Limb (tissue), 2 donors: ENCODE data around the gene REEP6.
A peak's percentile ranks its signal among the peaks of the same experiment; 100 is the strongest.
"Not testable (repeated sequence)": the region's sequence is repeated elsewhere in the genome, so short reads cannot be mapped to it uniquely, and the experiment has no call there.

Experiments
- DNase-seq, 2 donors: peaks; one replicate each; pipeline ENCODE4 v3.0.0-alpha.2; 2016; ENCODE audit errors: extremely low spot score in 2 of 2

The REEP6 gene

DNA sequence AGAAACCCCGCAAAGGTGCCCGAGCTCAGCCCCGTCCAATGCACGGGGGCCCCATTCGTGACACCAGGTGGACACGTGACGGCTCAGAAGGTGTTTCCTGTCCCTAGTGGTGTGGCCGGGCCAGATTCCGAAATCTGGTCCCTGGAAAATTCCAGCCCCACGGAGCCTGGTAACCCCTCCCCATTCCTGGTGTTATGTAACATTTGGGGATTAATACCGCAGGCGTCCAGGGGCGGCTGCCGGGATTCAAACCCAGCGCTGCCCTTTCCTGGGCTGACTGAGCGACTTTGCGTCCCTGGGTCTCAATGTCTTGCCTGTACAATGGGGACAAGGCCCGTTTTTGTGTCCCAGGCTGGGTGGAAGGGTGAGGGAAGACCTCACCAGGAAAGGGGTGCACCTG, 31.9 kb downstream of the REEP6 start:
- no peak for DNase-seq

DNA sequence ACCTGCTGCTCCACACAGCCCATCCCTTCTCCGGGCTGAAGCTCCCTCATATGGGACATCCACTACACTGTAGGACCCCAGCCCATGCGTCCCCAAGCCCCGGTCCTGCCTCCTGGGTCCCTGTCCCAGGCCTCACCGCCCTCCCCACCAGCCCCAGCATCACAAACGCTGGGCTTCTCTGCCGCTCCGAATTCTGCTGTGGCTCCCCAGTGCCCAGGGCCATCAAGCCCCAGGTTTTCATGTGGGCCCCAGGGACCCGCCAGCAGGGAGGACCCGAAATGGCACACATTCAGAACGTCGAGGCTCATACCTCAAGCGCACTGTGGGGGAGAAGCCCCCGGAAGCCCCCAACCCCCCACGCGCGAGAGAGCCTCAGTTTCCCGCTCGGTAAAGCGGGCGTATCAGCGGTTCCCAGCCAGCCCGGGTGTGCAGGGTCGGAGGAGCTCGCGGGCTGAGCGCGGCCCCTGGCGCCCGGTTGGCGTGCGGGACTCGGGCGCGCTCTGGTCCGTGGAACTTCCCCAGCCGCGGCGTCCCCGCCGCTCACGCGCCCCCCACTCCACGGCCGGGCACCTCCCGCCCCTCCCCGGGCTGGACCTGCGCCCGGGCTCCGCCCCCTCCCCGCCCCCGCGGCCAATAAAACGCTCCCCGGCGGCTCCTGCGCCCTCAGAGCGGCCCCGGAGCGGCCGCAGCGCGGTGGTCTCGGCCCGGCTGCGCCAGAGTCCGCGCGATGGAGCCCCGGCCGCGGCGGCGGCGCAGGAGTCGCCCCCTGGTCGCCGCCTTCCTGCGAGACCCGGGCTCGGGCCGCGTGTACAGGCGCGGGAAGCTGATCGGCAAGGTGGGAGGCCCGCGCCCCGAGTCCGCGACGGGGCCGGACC, 32.7 kb downstream of the REEP6 start, which contains the start of gene PLK5:
Gene PLK5 (plus strand): TSS at position 666 of the 875 bp plus-strand sequence. CDS start 2,920 bp downstream, outside the sequence.
- DNase-seq: no peak

DNA sequence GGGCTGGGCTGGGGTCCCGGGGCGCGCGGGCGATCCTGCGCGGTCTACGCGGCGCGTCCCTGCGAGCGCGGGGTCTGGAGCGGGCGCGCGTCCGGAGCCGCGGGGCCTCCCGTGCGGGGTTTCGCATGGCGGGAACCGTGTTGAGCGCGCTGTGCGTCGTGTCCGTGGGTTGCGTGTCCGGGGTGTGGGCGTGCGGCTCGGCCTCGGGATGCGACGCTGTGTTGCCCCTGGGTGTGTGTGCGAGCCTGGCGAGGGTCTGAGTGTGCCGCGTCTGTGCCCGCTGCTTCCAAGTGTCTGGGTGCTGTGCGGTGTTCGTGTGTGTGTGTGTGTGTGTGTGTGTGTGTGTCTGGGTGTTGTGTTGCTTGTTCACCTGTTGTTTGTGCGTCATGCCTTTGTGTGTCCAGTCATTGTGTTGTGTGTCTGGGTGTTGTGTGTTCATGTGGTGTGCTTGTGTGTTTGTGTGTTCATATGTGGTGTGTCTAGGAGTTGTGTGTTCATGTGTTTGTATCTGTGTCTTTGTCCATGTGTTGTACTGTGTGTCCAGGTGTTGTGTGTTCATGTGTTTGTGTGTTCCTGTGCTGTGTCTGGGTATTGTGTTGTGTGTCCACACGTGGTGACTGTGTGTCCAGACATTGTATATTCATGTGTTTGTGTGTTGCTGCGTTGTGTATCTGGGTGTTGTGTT, 33.4 kb downstream of the REEP6 start:
- DNase-seq: no peak

DNA sequence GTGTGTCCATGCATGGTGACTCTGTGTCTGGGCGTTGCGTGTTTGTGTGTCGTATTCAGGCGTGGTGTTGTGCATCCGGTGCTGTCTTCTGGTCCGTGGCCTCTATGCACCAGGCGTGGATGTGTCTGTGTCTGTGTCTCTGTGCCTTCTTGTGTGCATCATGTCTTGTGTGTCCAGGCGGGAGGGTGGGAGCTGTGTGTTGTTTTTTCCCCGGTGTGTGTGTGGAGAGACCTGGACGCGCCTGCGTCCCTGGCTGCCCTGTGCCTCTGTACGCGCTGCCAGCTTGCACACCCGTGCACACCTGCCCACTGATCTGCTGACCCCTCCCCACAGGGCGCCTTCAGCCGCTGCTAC, 34.0 kb downstream of the REEP6 start:
- DNase-seq: no peak

- DNase-seq: no peak
These were observed 34.4 kb downstream of the REEP6 start for GRCh38 chr19:1525343-1525742.

DNA sequence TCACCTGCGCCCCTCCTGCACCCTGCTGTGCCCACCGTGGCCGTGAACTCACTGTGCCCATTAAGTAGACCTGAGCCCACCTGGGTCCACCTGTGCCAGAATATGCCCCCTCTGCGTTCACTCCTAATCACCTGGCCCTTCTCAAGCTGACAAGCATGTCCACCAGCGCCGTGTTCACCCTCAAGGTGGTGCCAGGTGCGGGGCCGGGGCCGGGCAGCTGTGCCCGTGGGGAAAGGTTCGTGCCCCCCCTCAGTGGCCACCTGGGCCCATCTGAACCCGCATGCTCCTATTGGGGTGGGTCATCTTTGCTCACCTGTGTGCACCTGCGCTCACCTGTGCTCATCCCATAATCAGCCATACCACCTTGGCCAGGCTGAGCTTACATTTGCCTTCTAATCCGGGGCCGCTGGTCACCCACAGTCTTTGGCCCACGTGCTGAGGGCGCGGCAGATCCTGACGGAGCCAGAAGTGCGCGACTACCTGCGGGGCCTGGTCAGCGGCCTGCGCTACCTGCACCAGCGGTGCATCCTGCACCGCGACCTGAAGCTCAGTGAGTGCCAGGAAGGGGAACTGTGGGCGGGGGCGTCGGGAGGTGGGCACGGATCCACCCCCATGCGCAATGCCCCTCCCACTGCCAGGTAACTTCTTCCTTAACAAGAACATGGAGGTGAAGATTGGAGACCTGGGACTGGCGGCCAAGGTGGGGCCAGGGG, 35.2 kb downstream of the REEP6 start:
- no peak for DNase-seq

DNA sequence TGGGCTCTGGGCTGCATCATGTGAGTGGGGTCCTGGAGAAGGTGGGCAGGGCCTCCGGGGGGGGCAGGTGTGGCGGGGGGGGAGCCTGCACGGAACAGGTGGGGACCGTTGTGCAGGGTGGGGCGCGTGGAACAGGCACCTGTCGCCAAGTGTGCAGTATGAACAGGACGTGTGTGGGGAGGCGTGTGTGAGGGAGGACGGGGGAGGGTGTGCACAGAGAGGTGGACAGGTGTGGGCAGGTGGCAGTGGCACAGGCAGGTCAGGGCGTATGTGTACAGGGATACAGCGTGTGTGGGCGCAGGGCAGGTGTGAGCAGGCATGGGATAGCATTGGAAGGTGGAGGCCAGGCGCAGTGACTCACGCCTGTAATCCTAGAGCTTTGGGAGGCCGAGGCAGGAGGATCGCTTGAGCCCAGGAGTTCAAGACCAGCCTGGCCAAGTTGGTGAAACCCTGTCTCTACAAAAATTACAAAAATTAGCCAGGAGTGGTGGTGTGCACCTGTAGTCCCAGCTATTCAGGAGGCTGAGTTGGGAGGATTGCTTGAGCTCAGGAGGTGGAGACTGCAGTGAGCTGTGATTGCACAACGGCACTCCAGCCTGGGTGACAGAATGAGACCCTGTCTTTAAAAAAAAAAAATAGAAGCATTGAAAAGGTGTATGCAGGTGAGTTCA, 36.1 kb downstream of the REEP6 start:
- no peak for DNase-seq

GRCh38 chr19:1527650-1528309, 36.8 kb downstream of the REEP6 start:
- DNase-seq: no peak

DNA sequence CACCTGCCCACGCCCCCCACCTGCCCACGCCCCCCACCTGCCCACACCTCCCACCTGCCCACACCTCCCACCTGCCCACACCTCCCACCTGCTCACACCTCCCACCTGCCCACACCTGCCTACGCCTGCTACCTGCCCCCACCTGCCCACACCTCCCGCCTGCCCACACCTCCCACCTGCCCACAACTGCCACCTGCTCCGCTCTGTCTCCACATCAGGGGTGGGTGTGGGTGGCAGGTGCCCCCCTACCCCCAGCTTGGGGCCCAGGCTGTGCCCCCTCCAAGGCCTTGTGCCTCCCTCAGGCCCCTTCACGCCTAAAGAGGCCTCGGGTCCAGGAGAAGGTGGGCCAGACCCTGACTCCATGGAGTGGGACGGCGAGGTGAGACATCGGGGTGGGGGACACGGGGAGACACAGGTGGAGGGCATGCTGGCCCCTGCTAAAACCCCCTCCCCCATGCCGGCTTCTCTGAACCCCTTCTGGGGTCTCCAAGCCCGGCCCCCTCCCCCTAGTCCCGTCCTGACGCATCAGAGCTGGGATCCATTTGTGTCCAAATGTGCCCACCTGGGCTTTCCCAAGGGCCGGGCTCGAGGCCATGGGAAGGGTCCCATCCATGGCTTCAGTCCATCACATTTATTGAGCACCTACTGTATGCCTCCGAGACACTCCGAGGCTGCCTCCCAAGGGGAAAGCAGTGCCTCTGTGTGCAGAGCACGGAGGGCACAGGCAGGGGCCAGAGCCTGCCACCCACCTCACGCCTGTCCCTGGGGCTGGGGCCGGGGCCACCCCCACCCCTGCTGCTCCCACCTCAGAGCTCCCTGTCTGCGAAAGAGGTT, 37.8 kb downstream of the REEP6 start:
- no peak for DNase-seq

DNA sequence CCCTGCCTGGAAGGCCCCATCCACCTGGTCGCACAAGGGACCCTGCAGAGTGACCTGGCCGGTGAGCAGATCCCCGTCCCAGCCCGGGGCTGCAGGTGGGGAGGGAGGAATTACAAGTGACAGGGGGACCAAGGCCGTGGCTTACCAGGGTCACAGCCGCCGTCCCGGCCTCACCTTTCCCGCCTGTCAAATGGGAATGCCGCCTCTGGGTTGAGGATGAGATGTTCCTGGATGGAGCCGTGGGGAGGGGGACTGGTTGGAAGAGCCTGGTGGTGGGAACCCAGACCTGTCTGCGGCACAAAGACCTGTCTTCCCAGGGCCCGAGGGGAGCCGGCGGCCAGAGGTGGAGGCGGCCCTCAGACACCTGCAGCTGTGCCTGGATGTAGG, 38.4 kb downstream of the REEP6 start:
- no peak for DNase-seq

- not testable (repeated sequence) for DNase-seq
These were observed 39.9 kb downstream of the REEP6 start for GRCh38 chr19:1530856-1531255.

DNA sequence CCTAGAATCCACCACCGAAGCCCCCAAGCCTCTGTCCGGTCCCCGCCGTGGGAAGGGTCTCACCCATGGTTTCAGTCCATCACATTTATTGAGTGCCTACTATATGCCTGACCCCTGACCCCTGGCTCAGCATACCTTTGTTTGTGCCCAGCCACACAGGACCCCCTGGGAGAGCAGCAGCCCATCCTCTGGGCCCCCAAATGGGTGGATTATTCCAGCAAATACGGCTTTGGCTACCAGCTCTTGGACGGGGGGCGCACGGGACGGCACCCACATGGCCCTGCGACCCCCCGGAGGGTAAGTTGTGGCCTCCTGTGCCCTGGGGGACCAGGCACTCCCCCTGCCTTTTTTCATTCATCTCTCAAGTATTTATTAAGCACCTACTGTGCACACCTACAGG, 40.6 kb downstream of the REEP6 start:
- DNase-seq: no peak

- DNase-seq: no peak
These were observed 41.0 kb downstream of the REEP6 start for GRCh38 chr19:1532003-1532402.

- no peak for DNase-seq
These were observed 42.6 kb downstream of the REEP6 start for GRCh38 chr19:1533510-1534150.

DNA sequence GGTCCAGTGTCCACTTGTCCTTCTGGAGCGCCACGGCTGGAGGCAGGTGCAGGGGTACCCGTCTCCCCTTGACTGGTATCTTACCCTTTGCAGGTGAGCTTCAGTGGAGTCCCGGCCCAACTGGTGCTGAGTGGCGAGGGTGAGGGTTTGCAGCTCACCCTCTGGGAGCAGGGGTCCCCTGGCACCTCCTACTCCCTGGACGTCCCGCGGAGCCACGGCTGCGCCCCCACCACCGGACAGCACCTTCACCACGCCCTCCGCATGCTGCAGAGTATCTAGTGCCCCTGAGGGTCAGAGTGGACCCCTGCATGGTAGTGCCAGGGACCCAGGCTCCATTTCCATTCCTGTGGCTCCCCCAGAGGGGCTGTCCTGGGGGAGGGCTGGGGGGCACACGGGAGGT, 44.0 kb downstream of the REEP6 start:
- DNase-seq: no peak

- DNase-seq: not testable (repeated sequence)
These were observed 44.7 kb downstream of the REEP6 start for GRCh38 chr19:1535699-1536098.

DNA sequence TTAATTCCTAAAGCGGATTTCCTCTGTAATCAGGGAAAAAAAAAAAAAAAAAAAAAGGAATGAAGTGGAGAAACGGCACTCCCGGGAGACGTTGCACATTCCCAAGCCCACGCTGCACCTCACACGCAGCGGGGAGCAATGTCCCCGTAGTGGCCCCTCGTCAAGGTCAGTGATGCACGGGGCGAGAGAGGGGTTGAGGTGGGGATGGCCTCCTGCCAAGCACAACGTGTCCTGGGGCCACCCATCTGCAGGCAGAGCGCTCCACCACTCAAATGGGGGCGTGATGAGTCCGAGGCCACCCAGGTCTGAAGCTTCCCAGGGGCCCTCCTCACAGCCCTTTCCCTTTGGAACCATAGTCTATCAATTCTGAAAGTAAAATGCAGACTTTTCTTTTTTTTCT, 48.0 kb downstream of the REEP6 start:
- no peak for DNase-seq

DNA sequence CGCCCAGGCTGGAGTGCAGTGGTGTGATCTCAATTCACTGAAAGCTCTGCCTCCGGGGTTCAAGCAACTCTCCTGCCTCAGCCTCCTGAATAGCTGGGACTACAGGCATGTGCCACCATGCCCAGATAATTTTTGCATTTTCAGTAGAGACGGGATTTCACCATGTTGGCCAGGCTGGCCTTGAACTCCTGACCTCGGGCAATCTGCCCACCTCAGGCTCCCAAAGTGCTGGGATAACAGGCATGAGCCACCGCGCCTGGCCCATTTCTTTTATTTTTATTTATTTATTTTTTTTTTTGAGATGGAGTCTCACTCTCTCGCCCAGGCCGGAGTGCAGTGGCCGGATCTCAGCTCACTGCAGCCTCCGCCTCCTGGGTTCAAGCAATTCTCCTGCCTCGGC, 48.8 kb downstream of the REEP6 start:
- not testable (repeated sequence) for DNase-seq

DNA sequence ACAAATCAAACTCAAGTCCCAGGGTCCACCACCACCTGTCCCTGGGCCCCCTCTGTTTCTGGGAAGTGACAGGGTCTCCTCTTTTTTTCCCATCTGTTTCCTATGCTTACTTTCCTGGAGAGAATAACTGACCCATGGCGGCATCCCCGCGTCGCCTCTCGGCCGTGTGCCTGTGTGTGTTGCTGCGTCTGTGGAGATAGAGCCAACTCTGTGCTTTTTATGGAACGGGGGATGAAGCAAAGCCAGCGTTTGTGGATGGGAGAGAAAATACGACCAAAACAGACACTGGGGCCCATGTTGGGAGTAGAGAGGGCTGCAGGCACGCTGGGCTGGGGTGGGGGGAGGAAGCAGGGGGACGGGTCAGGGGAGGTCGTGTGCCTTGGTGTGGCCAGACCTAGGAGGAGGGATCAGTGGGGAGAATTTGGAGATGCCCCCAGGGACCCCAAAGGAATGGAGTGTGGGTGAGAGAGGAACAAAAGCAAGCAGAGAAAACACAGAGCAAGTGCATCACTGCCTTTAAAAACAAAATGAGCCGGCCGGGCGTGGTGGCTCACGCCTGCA, 49.5 kb downstream of the REEP6 start:
- DNase-seq: peak in 1 of 2 donors; percentile 19
